Thyroid gland (tissue), 4 donors: ENCODE measurements around the gene ZNF837.

Source experiments
- CTCF ChIP-seq, 6 experiments: fragments of 200-600 bp in 3 of 6; fragments of 450-650 bp in 3 of 6; sonication (generic) in 3 of 6; IDR thresholded peaks; one replicate each; pipeline ENCODE4 v1.5.1; 2016 to 2019; ENCODE audit warnings: antibody characterized with exemption in 6 of 6, mild to moderate bottlenecking in 2 of 6, inconsistent platforms in 1 of 6, moderate library complexity in 1 of 6
- POLR2A ChIP-seq, 2 donors: fragments of 450-650 bp; IDR thresholded peaks; one replicate each; pipeline ENCODE4 v1.6.1; 2017; ENCODE audit warnings: antibody characterized with exemption in 2 of 2, mild to moderate bottlenecking in 2 of 2, moderate library complexity in 1 of 2

GRCh38 chr19:58381460-58382212, 806 bp upstream of the ZNF837 start:
- no peak for TF ChIP-seq CTCF (IDR thresholded peaks at IDR 0.05)
- no peak for TF ChIP-seq POLR2A (IDR thresholded peaks at IDR 0.05)
